Astrocyte (in vitro differentiated cells and primary cell): ENCODE data around the gene PITX2.

Experiments
- EZH2 ChIP-seq: IDR thresholded peaks from 2 replicates; pipeline ENCODE4 v1.6.1; 2012; ENCODE audit warnings: mild to moderate bottlenecking, low read length, inconsistent platforms; ENCODE audit not compliant: insufficient read depth
- TF ChIP-seq, protein P1 (sequence below): IDR thresholded peaks from 2 replicates; pipeline ENCODE4 v1.5.1; 2011; ENCODE audit warnings: low read depth, mild to moderate bottlenecking, inconsistent platforms, low read length, moderate library complexity; ENCODE audit not compliant: insufficient read depth

DNA sequence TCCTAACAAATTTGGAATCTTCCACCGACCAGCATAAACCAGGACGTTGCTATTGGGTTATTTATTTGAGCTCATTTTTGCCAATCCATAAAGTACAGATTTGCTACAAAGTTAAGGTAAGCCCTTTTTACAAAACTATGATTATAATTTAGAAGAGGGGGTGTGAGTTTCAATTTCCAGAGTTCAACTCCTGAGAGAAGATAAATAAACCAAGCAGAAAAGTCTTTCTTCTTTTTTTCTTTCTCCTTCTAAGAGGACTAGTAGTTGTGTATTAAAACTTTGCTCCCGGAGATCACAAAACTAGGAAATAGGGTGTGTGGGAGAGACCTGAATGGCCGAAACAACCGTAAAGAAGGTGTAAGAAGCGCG lies 2.6 kb downstream of the PITX2 start:
- TF ChIP-seq, protein P1, sequence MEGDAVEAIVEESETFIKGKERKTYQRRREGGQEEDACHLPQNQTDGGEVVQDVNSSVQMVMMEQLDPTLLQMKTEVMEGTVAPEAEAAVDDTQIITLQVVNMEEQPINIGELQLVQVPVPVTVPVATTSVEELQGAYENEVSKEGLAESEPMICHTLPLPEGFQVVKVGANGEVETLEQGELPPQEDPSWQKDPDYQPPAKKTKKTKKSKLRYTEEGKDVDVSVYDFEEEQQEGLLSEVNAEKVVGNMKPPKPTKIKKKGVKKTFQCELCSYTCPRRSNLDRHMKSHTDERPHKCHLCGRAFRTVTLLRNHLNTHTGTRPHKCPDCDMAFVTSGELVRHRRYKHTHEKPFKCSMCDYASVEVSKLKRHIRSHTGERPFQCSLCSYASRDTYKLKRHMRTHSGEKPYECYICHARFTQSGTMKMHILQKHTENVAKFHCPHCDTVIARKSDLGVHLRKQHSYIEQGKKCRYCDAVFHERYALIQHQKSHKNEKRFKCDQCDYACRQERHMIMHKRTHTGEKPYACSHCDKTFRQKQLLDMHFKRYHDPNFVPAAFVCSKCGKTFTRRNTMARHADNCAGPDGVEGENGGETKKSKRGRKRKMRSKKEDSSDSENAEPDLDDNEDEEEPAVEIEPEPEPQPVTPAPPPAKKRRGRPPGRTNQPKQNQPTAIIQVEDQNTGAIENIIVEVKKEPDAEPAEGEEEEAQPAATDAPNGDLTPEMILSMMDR = no peak
- no peak for TF ChIP-seq EZH2
